Astrocyte (in vitro differentiated cells and primary cell): ENCODE measurements around the gene ITPK1. TPM values are rescaled to one million over a fixed set of nuclear protein-coding genes. Genes with fewer than 3 reads are reported as not detected.
A peak's percentile ranks its signal among the peaks of the same experiment; 100 is the strongest.

Experiments used
- DNase-seq: peaks from one replicate; pipeline ENCODE4 v3.0.0-alpha.2; 2010; ENCODE audit warnings: low read depth
- FAIRE-seq: peaks from 2 replicates; lab custom pipeline; 2011; peaks lifted over from hg19 to GRCh38; lab: Jason Lieb, UNC
- H2AFZ ChIP-seq: 2 replicates; pipeline ENCODE4 v1.6.0; 2012; ENCODE audit warnings: low read depth, low read length, inconsistent platforms
- H3K27ac ChIP-seq: 2 replicates; pipeline ENCODE4 v1.5.1; 2011; ENCODE audit warnings: low read depth, low read length, inconsistent platforms
- H3K27me3 ChIP-seq: 2 replicates; pipeline ENCODE4 v1.6.0; 2011; ENCODE audit warnings: low read length, inconsistent platforms; ENCODE audit not compliant: insufficient read depth
- H3K36me3 ChIP-seq: 2 replicates; pipeline ENCODE4 v1.5.1; 2011; ENCODE audit warnings: low read length, inconsistent platforms; ENCODE audit not compliant: insufficient read depth
- H3K4me1 ChIP-seq: 2 replicates; pipeline ENCODE4 v1.5.1; 2011; ENCODE audit warnings: low read length, inconsistent platforms; ENCODE audit not compliant: insufficient read depth
- H3K4me2 ChIP-seq: 2 replicates; pipeline ENCODE4 v1.6.0; 2012; ENCODE audit warnings: low read length, inconsistent platforms
- H3K4me3 ChIP-seq: 2 replicates; pipeline ENCODE4 v1.5.1; 2011; ENCODE audit warnings: low read depth, mild to moderate bottlenecking, low read length, inconsistent platforms; ENCODE audit not compliant: insufficient read depth
- H3K79me2 ChIP-seq: 2 replicates; pipeline ENCODE4 v1.6.0; 2012; ENCODE audit warnings: mild to moderate bottlenecking, low read length, inconsistent platforms; ENCODE audit not compliant: insufficient read depth
- H3K9ac ChIP-seq: 2 replicates; pipeline ENCODE4 v1.6.0; 2012; ENCODE audit warnings: mild to moderate bottlenecking, low read length, inconsistent platforms
- H3K9me3 ChIP-seq: 2 replicates; pipeline ENCODE4 v1.5.1; 2012; ENCODE audit warnings: low read depth, mild to moderate bottlenecking, low read length, inconsistent platforms; ENCODE audit not compliant: insufficient read depth
- H4K20me1 ChIP-seq: 2 replicates; pipeline ENCODE4 v1.6.0; 2012; ENCODE audit warnings: low read length, inconsistent platforms; ENCODE audit not compliant: insufficient read depth
- H3K27ac Mint-ChIP-seq: one replicate; pipeline ENCODE4 v1.8.0; 2021; ENCODE audit warnings: mild to moderate bottlenecking, mixed read lengths; ENCODE audit not compliant: unreplicated experiment
- H3K27me3 Mint-ChIP-seq: one replicate; pipeline ENCODE4 v1.8.0; 2021; ENCODE audit warnings: low read depth, mixed read lengths; ENCODE audit not compliant: unreplicated experiment
- H3K36me3 Mint-ChIP-seq: one replicate; pipeline ENCODE4 v1.8.0; 2021; ENCODE audit warnings: low read depth, mixed read lengths; ENCODE audit not compliant: unreplicated experiment
- H3K4me1 Mint-ChIP-seq: one replicate; pipeline ENCODE4 v1.8.0; 2021; ENCODE audit warnings: low read depth, mixed read lengths; ENCODE audit not compliant: unreplicated experiment
- H3K4me3 Mint-ChIP-seq: one replicate; pipeline ENCODE4 v1.8.0; 2021; ENCODE audit warnings: mild to moderate bottlenecking, moderate library complexity, mixed read lengths; ENCODE audit not compliant: unreplicated experiment
- H3K9me3 Mint-ChIP-seq: one replicate; pipeline ENCODE4 v1.8.0; 2021; ENCODE audit warnings: mild to moderate bottlenecking, mixed read lengths; ENCODE audit not compliant: unreplicated experiment
- EZH2 ChIP-seq: IDR thresholded peaks from 2 replicates; pipeline ENCODE4 v1.6.1; 2012; ENCODE audit warnings: mild to moderate bottlenecking, low read length, inconsistent platforms; ENCODE audit not compliant: insufficient read depth
- total RNA-seq: library from RNA; stranded (reverse); gene quantifications from 2 replicates; pipeline ENCODE4 v1.2.1, GENCODE V29; 2021
- TF ChIP-seq, protein P1 (sequence below): IDR thresholded peaks from 2 replicates; pipeline ENCODE4 v1.5.1; 2011; ENCODE audit warnings: low read depth, mild to moderate bottlenecking, inconsistent platforms, low read length, moderate library complexity; ENCODE audit not compliant: insufficient read depth

ITPK1 gene
- total RNA-seq, 1 donor from 2014 or later: 13.0 TPM

DNA sequence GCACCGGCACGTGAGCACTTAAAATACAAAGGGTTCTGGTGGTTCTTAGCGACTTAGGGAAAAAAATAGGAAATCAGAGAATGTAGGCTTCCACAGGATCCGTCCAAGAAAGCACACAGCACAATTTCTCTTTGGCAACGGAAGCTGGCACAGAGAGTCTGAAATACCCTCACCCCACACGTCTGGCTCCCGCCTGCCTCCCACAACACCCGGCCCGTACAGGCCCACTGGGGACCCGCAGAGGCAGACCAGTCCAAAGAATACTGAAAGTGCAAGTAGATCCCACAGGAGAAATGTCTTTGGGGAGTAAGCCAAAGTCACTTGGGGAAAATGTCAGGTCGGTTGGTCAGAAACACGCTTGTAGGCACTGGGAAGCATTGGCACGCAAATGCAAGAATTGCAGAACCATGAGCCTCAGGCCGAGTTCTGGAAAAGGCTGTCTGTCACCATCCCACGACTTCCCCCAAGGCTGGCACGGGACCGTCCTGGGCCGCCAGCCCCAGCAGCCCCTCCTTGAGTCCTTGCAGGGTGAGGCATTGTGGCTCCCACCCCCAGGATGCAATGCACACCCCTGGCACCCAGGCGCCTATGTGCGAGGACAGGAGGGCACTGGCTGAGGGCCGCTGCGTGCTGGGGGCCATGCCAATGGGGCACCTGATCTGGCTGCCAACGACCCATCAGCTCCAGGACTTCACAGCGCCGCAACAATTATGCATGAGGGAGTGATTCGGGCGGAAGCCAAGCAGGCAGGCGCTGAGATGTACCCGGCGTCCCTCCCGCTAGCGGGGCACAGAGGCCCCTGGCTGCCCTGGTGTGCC lies 163.0 kb downstream of the ITPK1 start:
- Histone ChIP-seq H3K27ac (no peak overlapping the region), H3K27me3 (peaks cover 3% of the 10 kb centered on the region), H3K9me3 (no peaks in the 10 kb centered on the region), H3K9ac (no peak overlapping the region), H3K79me2 (no peaks in the 10 kb centered on the region), H3K4me2 (no peak overlapping the region), H4K20me1 (peaks cover 12% of the 10 kb centered on the region), H3K4me3 (no peak overlapping the region), H3K36me3 (peaks cover 2% of the 10 kb centered on the region), H2AFZ (no peak overlapping the region), H3K4me1 (no peaks in the 10 kb centered on the region)
- FAIRE-seq (no peak), DNase-seq (no peak)
- H3K27me3 Mint-ChIP-seq: peaks cover 54% of the 10 kb centered on the region
- H3K9me3 Mint-ChIP-seq: no peaks in the 10 kb centered on the region
- no peak overlapping the region for H3K4me3 Mint-ChIP-seq
- H3K27ac Mint-ChIP-seq: no peak overlapping the region
- H3K36me3 Mint-ChIP-seq: peaks cover 6% of the 10 kb centered on the region
- no peaks in the 10 kb centered on the region for H3K4me1 Mint-ChIP-seq
- TF ChIP-seq, protein P1, sequence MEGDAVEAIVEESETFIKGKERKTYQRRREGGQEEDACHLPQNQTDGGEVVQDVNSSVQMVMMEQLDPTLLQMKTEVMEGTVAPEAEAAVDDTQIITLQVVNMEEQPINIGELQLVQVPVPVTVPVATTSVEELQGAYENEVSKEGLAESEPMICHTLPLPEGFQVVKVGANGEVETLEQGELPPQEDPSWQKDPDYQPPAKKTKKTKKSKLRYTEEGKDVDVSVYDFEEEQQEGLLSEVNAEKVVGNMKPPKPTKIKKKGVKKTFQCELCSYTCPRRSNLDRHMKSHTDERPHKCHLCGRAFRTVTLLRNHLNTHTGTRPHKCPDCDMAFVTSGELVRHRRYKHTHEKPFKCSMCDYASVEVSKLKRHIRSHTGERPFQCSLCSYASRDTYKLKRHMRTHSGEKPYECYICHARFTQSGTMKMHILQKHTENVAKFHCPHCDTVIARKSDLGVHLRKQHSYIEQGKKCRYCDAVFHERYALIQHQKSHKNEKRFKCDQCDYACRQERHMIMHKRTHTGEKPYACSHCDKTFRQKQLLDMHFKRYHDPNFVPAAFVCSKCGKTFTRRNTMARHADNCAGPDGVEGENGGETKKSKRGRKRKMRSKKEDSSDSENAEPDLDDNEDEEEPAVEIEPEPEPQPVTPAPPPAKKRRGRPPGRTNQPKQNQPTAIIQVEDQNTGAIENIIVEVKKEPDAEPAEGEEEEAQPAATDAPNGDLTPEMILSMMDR: no peak
- no peak for TF ChIP-seq EZH2

DNA sequence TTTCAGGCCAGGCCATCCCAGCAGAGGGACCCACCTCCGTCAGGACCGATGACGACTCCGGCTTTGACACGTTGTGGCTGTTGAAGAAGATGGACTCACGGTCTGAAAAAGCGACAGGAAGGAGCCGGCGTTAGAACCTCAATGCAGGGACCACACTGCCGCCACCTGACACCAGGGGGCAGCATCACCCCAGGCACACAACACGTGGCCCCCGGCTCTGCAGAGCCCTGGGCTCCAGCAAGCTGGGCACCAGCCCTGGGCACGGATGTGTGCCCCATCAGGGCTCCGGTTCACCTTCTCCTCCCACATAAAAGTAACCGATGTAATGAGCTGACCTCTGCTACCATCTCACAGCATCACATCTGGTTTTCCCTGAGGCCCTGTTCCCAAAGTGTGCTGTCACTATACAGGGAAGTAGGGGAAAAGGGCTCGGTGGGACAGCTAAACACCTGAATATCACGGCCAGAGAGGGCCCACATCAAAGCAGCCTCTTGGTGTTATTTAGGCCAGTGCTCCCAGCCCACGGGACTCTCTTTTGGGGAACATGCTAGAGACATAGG lies 163.7 kb downstream of the ITPK1 start:
- H3K27me3 Mint-ChIP-seq: peaks cover 51% of the 10 kb centered on the region
- Histone ChIP-seq H3K79me2 (no peaks in the 10 kb centered on the region), H3K4me3 (no peak overlapping the region), H3K9ac (no peak overlapping the region), H4K20me1 (peaks cover 17% of the 10 kb centered on the region), H3K4me2 (no peak overlapping the region), H3K27ac (no peak overlapping the region), H3K9me3 (no peaks in the 10 kb centered on the region), H3K36me3 (peaks cover 2% of the 10 kb centered on the region), H3K27me3 (peaks cover 3% of the 10 kb centered on the region), H3K4me1 (no peaks in the 10 kb centered on the region), H2AFZ (peak overlapping the region; percentile 36)
- no peaks in the 10 kb centered on the region for H3K9me3 Mint-ChIP-seq
- peaks cover 6% of the 10 kb centered on the region for H3K36me3 Mint-ChIP-seq
- no peaks in the 10 kb centered on the region for H3K4me1 Mint-ChIP-seq
- no peak for TF ChIP-seq EZH2
- TF ChIP-seq, protein P1: peak; percentile 79
- H3K4me3 Mint-ChIP-seq: no peak overlapping the region
- no peak overlapping the region for H3K27ac Mint-ChIP-seq
- FAIRE-seq (no peak), DNase-seq (peak; percentile 12)

DNA sequence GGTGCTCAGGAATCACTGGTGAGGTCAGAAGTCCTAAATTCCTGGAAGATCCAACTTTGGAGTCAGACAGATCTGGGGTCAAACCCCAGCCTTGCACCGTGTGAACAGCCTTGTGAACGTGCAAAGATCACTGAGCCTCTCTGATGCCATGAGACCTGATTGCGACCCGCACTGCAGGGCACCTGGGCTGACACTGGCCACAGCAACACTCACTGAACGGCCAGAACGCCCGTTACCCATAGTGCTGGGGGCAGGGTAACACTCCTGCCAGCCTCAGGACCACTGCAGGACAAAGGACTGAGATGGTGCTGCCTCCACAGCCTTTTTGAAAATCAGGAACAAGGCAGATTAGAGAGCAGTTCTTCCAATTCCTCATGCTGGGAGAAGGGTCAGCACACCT lies 164.5 kb downstream of the ITPK1 start:
- Histone ChIP-seq H3K79me2 (no peaks in the 10 kb centered on the region), H3K27me3 (peaks cover 3% of the 10 kb centered on the region), H2AFZ (no peak overlapping the region), H3K9ac (no peak overlapping the region), H3K36me3 (peaks cover 2% of the 10 kb centered on the region), H3K9me3 (no peaks in the 10 kb centered on the region), H3K4me3 (no peak overlapping the region), H3K4me1 (peaks cover 3% of the 10 kb centered on the region), H4K20me1 (peaks cover 17% of the 10 kb centered on the region), H3K4me2 (no peak overlapping the region), H3K27ac (no peak overlapping the region)
- H3K27me3 Mint-ChIP-seq: peaks cover 52% of the 10 kb centered on the region
- no peaks in the 10 kb centered on the region for H3K9me3 Mint-ChIP-seq
- DNase-seq (no peak), FAIRE-seq (no peak)
- peaks cover 6% of the 10 kb centered on the region for H3K36me3 Mint-ChIP-seq
- TF ChIP-seq EZH2: no peak
- TF ChIP-seq, protein P1: no peak
- peaks cover 4% of the 10 kb centered on the region for H3K4me1 Mint-ChIP-seq
- H3K27ac Mint-ChIP-seq: no peak overlapping the region
- no peak overlapping the region for H3K4me3 Mint-ChIP-seq
